ENCODE measurements around the gene FYCO1.
A peak's percentile ranks its signal among the peaks of the same experiment; 100 is the strongest.

Gene FYCO1

GRCh38 chr3:45933591-45933990 lies 62.0 kb downstream of the FYCO1 start:
- in situ Hi-C loops (cut with MboI; ENCODE audit: low sequenced_read_pairs), result loop anchor here (5.0 kb wide), 1 partner anchor 144 kb away; no protein-coding TSS in a partner anchor
- Histone ChIP-seq H3K27me3 (ENCODE audit: low read depth) (no peaks in the 10 kb centered on the region), H3K4me3 (no peak overlapping the region), H3K9me3 (no peaks in the 10 kb centered on the region), H3K36me3 (replicated peaks) (peaks cover 79% of the 10 kb centered on the region), H3K4me1 (no peaks in the 10 kb centered on the region)
- DNase-seq (ENCODE audit: low spot score in 2 of 2), result no peak

GRCh38 chr3:45932112-45932511 lies 63.5 kb downstream of the FYCO1 start:
- Histone ChIP-seq H3K9me3 (no peaks in the 10 kb centered on the region), H3K4me1 (no peaks in the 10 kb centered on the region), H3K36me3 (replicated peaks) (peaks cover 78% of the 10 kb centered on the region), H3K27me3 (ENCODE audit: low read depth) (no peaks in the 10 kb centered on the region), H3K4me3 (no peak overlapping the region)
- in situ Hi-C loops (cut with MboI; ENCODE audit: low sequenced_read_pairs), result loop anchor here (5.0 kb wide), 1 partner anchor 145 kb away; no protein-coding TSS in a partner anchor
- no peak for DNase-seq (ENCODE audit: low spot score in 2 of 2)

DNA sequence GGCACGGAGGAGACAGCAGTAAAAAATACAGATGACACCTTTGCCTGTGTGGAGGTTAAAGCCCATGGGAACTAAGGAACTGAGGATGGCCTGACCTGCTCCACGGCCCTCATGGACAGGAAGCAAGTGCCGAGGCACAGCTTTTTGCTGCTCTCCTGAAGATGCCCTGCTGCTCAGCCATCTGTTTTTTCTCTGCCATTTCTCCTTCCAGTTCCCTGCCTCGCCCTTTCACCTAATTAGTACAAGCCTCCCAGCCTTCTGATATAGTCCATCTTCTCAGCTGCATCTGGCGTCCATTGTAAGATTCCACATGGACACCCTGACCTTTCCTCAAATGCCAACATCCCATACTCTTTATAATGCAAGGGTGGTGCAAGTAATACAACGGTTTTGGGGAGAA lies 64.1 kb downstream of the FYCO1 start:
- Histone ChIP-seq H3K36me3 (replicated peaks) (peaks cover 79% of the 10 kb centered on the region), H3K4me1 (no peaks in the 10 kb centered on the region), H3K4me3 (no peak overlapping the region), H3K9me3 (no peaks in the 10 kb centered on the region), H3K27me3 (ENCODE audit: low read depth) (no peaks in the 10 kb centered on the region)
- no peak for DNase-seq (ENCODE audit: low spot score in 2 of 2)
- in situ Hi-C loops (cut with MboI; ENCODE audit: low sequenced_read_pairs), result loop anchor here (5.0 kb wide), 1 partner anchor 146 kb away; no protein-coding TSS in a partner anchor

GRCh38 chr3:45929042-45929679 lies 66.5 kb downstream of the FYCO1 start:
- Histone ChIP-seq H3K9me3 (no peaks in the 10 kb centered on the region), H3K36me3 (replicated peaks) (peaks cover 63% of the 10 kb centered on the region), H3K4me1 (no peaks in the 10 kb centered on the region), H3K4me3 (no peak overlapping the region), H3K27me3 (ENCODE audit: low read depth) (no peaks in the 10 kb centered on the region)
- in situ Hi-C loops (cut with MboI; ENCODE audit: low sequenced_read_pairs), result loop anchor here (10.0 kb wide), 1 partner anchor 894 kb away; no protein-coding TSS in a partner anchor
- peak in 1 of 2 experiments; percentile 59 for DNase-seq (ENCODE audit: low spot score in 2 of 2)

- no peaks in the 10 kb centered on the region for H3K27me3 ChIP-seq (ENCODE audit: low read depth)
- no peak overlapping the region for H3K4me3 ChIP-seq
- H3K9me3 ChIP-seq, result no peaks in the 10 kb centered on the region
- peaks cover 60% of the 10 kb centered on the region for H3K36me3 ChIP-seq (replicated peaks)
- no peak for DNase-seq (ENCODE audit: low spot score in 2 of 2)
- no peaks in the 10 kb centered on the region for H3K4me1 ChIP-seq
- in situ Hi-C loops (cut with MboI; ENCODE audit: low sequenced_read_pairs), result loop anchor here (10.0 kb wide), 1 partner anchor 893 kb away; no protein-coding TSS in a partner anchor
Measured at GRCh38 chr3:45927881-45928280, 67.7 kb downstream of the FYCO1 start.

DNA sequence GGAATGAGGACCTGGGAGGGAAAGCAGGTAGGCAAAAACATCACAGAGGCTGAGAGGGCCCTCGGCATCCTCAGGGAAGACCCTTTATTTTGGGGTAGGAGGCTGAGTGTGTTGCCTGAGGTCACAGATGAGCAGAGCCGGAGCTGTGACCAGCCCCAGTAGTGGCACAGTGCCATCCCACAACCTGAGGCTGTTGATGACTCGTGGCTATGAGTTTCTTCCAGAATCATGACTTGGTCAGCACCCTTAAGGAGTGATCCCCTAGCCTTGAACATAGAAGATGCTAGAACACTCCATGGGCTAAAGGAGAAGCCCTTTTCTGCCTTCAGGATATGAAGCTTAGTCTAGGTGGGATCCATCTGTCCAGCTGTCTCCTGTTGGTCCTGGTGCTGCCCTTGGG lies 71.9 kb downstream of the FYCO1 start:
- DNase-seq (ENCODE audit: low spot score in 2 of 2), result no peak
- H3K36me3 ChIP-seq (replicated peaks), result peaks cover 42% of the 10 kb centered on the region
- no peaks in the 10 kb centered on the region for H3K4me1 ChIP-seq
- H3K4me3 ChIP-seq, result no peak overlapping the region
- no peaks in the 10 kb centered on the region for H3K27me3 ChIP-seq (ENCODE audit: low read depth)
- no peaks in the 10 kb centered on the region for H3K9me3 ChIP-seq
- in situ Hi-C loops (cut with MboI; ENCODE audit: low sequenced_read_pairs), result loop anchor here (10.0 kb wide), 1 partner anchor 889 kb away; no protein-coding TSS in a partner anchor

DNA sequence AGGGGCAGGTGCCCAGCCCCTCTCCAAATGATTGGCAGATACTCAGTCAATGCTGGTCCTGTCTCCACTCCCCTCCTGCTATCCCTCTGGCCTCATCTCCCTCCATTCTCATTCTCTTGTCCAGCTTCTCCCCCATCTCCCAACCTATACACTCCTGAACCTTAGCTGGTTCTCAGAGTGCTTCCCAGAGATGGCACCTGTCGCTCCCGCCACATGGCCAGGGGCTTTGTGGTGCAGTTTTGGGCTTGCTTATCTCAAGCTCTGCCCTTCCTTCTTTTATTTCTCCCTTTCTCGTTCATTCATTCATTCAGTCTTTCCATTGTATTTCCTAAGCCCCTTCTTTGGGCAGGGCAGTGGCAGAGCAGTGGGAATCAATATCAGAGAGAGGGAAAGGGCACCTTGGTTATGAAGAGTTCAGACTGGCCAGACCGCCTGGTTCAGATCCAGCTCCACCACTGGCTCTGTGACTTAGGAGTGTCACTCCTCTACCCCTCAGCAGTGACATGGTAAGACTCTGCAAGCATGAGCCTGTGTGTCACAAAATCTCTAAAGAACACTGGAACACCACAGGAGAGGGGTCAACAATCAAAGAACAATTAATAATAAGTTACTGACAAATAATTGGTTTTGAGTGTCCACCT lies 72.6 kb downstream of the FYCO1 start:
- Histone ChIP-seq H3K36me3 (replicated peaks) (peaks cover 39% of the 10 kb centered on the region), H3K4me3 (no peak overlapping the region), H3K27me3 (ENCODE audit: low read depth) (no peaks in the 10 kb centered on the region), H3K4me1 (no peaks in the 10 kb centered on the region), H3K9me3 (no peaks in the 10 kb centered on the region)
- no peak for DNase-seq (ENCODE audit: low spot score in 2 of 2)
- in situ Hi-C loops (cut with MboI; ENCODE audit: low sequenced_read_pairs), result loop anchor here (10.0 kb wide), 1 partner anchor 888 kb away; no protein-coding TSS in a partner anchor

- H3K4me1 ChIP-seq, result no peaks in the 10 kb centered on the region
- no peak overlapping the region for H3K4me3 ChIP-seq
- H3K27me3 ChIP-seq (ENCODE audit: low read depth), result no peaks in the 10 kb centered on the region
- H3K36me3 ChIP-seq (replicated peaks), result peaks cover 32% of the 10 kb centered on the region
- no peaks in the 10 kb centered on the region for H3K9me3 ChIP-seq
- in situ Hi-C loops (cut with MboI; ENCODE audit: low sequenced_read_pairs), result loop anchor here (10.0 kb wide), 1 partner anchor 887 kb away; no protein-coding TSS in a partner anchor
- DNase-seq (ENCODE audit: low spot score in 2 of 2), result no peak
Measured at GRCh38 chr3:45922039-45922326, 73.6 kb downstream of the FYCO1 start.

DNA sequence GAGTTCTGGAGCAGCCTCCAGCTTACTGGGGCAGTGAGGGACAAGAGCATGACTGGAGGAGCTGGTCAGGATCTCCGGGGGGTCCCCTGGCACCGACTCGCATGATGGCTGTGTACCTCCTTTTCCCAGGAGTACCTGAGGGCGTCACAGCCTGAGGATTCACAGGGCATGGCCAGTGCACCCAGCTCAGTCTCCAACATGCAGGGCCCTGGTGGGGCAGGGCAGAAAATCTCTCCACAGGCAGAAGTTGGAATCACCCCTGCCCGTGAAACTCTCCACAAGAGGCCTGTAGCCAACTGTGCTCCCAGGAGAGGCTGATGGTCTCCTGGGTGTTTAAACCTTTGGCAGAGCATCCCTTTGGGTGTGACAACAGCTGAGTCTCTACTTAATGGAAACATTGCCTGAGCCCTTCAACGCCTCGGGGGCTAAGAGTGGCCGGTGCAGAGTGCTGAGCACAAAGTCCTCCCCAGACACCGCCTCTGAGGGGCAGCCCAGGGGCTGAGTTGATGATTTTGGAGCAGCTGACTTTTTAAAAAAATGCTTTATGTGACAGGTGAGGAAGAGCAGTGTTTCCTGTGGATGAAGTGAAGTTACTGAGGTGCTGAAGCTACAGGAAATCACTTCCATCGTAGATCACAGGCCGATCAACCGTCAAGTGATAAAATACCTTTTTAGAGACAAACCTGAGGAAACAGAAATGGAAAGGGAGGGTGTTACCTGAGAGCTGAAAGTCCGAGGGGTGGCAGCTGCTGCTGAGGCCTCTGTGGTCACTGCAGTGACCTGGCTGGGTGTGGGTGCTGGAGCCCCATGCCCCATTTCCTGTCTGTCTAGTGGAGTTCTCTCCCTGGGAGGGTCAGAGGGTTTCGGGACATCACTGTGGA lies 74.2 kb downstream of the FYCO1 start:
- Histone ChIP-seq H3K4me3 (no peak overlapping the region), H3K27me3 (ENCODE audit: low read depth) (no peaks in the 10 kb centered on the region), H3K4me1 (no peaks in the 10 kb centered on the region), H3K36me3 (replicated peaks) (peaks cover 29% of the 10 kb centered on the region), H3K9me3 (no peaks in the 10 kb centered on the region)
- in situ Hi-C loops (cut with MboI; ENCODE audit: low sequenced_read_pairs), result loop anchor here (10.0 kb wide), 1 partner anchor 887 kb away; no protein-coding TSS in a partner anchor
- no peak for DNase-seq (ENCODE audit: low spot score in 2 of 2)

DNA sequence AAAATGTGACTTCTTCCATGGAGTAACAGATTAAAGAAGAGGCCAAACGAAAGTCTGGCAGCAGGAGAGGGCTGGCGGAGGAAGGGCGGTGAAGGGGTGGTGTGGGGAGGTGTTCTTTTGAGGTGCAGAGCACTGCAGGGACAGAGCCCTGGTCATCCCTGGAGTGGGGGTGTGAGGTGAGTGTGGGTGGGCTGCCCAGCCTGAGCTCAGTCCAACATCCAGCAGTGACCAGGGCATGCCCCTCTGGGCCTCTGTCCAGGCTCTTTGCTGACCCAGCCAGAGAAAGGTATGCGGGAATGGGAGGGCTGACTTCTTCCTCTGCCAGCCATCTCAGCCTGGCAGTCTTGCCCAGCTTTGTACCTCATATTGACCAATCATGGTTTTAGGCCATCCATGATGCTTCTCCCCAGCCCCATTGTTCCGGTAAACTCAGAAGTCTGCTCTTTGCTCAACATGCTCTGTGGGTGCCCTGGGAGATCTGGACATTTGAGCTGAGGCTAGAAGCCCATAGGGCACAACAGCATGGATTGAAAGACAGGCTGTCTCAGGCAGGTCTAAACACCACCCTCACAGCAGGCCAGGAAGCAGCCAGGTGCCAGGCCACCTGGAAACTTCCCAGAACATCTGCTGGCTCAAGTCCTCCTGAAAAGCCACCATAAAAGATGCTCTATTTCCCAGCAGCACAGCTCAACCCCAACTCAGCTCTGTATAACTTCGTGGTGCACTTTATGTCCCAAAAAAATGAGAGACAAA lies 78.3 kb downstream of the FYCO1 start:
- Histone ChIP-seq H3K36me3 (replicated peaks) (peaks cover 10% of the 10 kb centered on the region; the same call in 1 of the 2 replicates), H3K9me3 (no peaks in the 10 kb centered on the region), H3K4me3 (no peak overlapping the region), H3K27me3 (ENCODE audit: low read depth) (no peaks in the 10 kb centered on the region), H3K4me1 (no peaks in the 10 kb centered on the region)
- no peak for DNase-seq (ENCODE audit: low spot score in 2 of 2)
- in situ Hi-C loops (cut with MboI; ENCODE audit: low sequenced_read_pairs), result no loop called here

DNA sequence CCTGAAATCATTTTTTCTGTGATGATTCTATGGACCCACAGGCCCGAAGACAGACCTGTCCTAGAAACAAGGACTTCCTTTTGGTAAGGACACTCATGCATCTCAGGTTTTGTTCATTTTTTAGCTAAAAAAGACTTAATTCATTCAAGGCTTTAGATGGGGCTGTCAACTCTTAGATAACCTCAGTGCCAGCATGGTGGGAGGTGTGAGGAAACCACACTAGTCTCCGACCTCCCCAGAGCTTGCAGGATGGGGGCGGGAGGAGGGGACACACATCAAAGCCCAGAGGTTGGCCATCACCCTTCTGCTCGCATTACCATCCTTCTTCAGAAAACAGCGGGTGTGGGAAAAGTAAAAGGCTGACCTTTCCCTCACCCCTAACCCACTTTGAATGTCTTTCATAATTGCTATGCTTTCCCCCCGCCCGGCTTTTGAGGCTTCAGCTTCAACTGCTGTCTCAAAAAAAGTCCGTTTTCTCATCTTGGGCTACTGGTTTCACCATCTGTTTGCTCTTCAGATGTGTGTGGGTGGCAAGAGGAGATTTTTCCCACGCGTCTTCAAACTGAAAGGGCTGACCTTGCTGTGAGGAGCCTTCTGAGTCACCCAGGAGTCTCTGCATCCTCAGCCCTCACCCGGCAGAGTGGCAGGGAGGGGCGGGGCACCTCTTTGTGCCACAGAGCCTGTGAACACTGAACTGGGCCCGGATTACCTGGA lies 79.9 kb downstream of the FYCO1 start:
- no peak for DNase-seq (ENCODE audit: low spot score in 2 of 2)
- no peaks in the 10 kb centered on the region for H3K27me3 ChIP-seq (ENCODE audit: low read depth)
- in situ Hi-C loops (cut with MboI; ENCODE audit: low sequenced_read_pairs), result no loop called here
- H3K36me3 ChIP-seq (replicated peaks), result no peaks in the 10 kb centered on the region; the same call in 1 of the 2 replicates
- no peaks in the 10 kb centered on the region for H3K4me1 ChIP-seq
- no peak overlapping the region for H3K4me3 ChIP-seq
- H3K9me3 ChIP-seq, result no peaks in the 10 kb centered on the region

GRCh38 chr3:45915059-45915439 lies 80.6 kb downstream of the FYCO1 start:
- Histone ChIP-seq H3K4me3 (no peak overlapping the region), H3K27me3 (ENCODE audit: low read depth) (no peaks in the 10 kb centered on the region)
- in situ Hi-C loops (cut with MboI; ENCODE audit: low sequenced_read_pairs), result no loop called here

More at GRCh38 chr3:45915059-45915439, 80.6 kb downstream of the FYCO1 start:
- Histone ChIP-seq H3K36me3 (replicated peaks) (no peaks in the 10 kb centered on the region; the same call in 1 of the 2 replicates), H3K4me1 (no peaks in the 10 kb centered on the region), H3K9me3 (no peaks in the 10 kb centered on the region)
- no peak for DNase-seq (ENCODE audit: low spot score in 2 of 2)
